Gastroesophageal sphincter (tissue), 4 donors: Measurements from ENCODE around the gene NFIX. TPM values are rescaled to one million over a fixed set of nuclear protein-coding genes. Genes with fewer than 3 reads are reported as not detected.
"Not testable (repeated sequence)": the region's sequence is repeated elsewhere in the genome, so short reads cannot be mapped to it uniquely, and the experiment has no call there.

ENCODE experiments used
- ATAC-seq: fragments of 150-250 bp; one replicate; pipeline ENCODE4 v1.9.1; 2016; ENCODE audit warnings: mild to moderate bottlenecking, moderate library complexity
- H3K27ac ChIP-seq, 4 donors: fragments of 200-600 bp; sonication (generic) in 3 of 4; 1 replicate in 3 of 4; 2 replicates in 1 of 4; pipeline ENCODE4 v1.5.1; 2016 to 2019
- H3K27me3 ChIP-seq: fragments of 200-600 bp; sonication (generic); one replicate; pipeline ENCODE4 v1.5.1; 2019
- H3K36me3 ChIP-seq, 2 donors: fragments of 200-600 bp; sonication (generic); one replicate each; pipeline ENCODE4 v1.5.1; 2019; ENCODE audit warnings: control low read depth in 1 of 2
- H3K4me1 ChIP-seq, 3 donors: fragments of 200-600 bp; sonication (generic); 1 replicate in 2 of 3; 2 replicates in 1 of 3; pipeline ENCODE4 v1.5.1; 2016 to 2019; ENCODE audit warnings: control low read depth in 2 of 3
- H3K4me3 ChIP-seq, 2 donors: fragments of 200-600 bp; sonication (generic); one replicate each; pipeline ENCODE4 v1.5.1; 2019; ENCODE audit warnings: mild to moderate bottlenecking in 1 of 2, moderate library complexity in 1 of 2
- H3K9me3 ChIP-seq, 3 donors: fragments of 200-600 bp; sonication (generic); one replicate each; pipeline ENCODE4 v1.5.1; 2017 to 2019; ENCODE audit warnings: control low read depth in 2 of 3
- CTCF ChIP-seq, 4 experiments: fragments of 200-600 bp in 2 of 4; fragments of 450-650 bp in 2 of 4; sonication (generic) in 1 of 4; IDR thresholded peaks; one replicate each; pipeline ENCODE4 v1.5.1; 2017 to 2019; ENCODE audit warnings: antibody characterized with exemption in 4 of 4, mild to moderate bottlenecking in 2 of 4, moderate library complexity in 2 of 4
- EP300 ChIP-seq: sonication (generic); formaldehyde crosslinking; IDR thresholded peaks from one replicate; pipeline ENCODE4 v1.6.1; 2017; ENCODE audit warnings: antibody characterized with exemption, mild to moderate bottlenecking
- POLR2A ChIP-seq, 2 donors: fragments of 450-650 bp; IDR thresholded peaks; one replicate each; pipeline ENCODE4 v1.6.1; 2017; ENCODE audit warnings: antibody characterized with exemption in 2 of 2, mild to moderate bottlenecking in 2 of 2, moderate library complexity in 1 of 2
- POLR2AphosphoS5 ChIP-seq: sonication (generic); formaldehyde crosslinking; IDR thresholded peaks from one replicate; pipeline ENCODE4 v1.6.1; 2017; ENCODE audit warnings: antibody characterized with exemption
- WGBS, 2 donors: methylation state at CpG; one replicate each; pipeline ENCODE4 v1.1.5; 2018; ENCODE audit warnings: low coverage in 1 of 2; 5-methylcytosine and 5-hydroxymethylcytosine counted together
- total RNA-seq, 4 donors: library from RNA; depleted of rRNA; stranded (reverse); fragments of >200 nt; gene quantifications; one replicate each; pipeline ENCODE4 v1.1.0, GENCODE V29; 2016

Gene NFIX
- total RNA-seq, 4 donors from 2014 or later: 44.7 to 145 (median 72.4) TPM

GRCh38 chr19:12955996-12956395 is 39.3 kb upstream of the NFIX start:
- H3K9me3 ChIP-seq: no peaks in the 10 kb centered on the region
- no peaks in the 10 kb centered on the region for H3K27me3 ChIP-seq
- H3K4me1 ChIP-seq: peaks cover 0 to 57% (median 21%) of the 10 kb centered on the region in 3 donors
- H3K4me3 ChIP-seq: peak overlapping the region; percentile 86 to 93
- no peak for TF ChIP-seq EP300
- TF ChIP-seq POLR2A (IDR thresholded peaks at IDR 0.05): no peak
- TF ChIP-seq POLR2AphosphoS5: no peak
- no peak for TF ChIP-seq CTCF (IDR thresholded peaks at IDR 0.05)
- H3K27ac ChIP-seq: peak overlapping the region in 3 of 4 donors; percentile 86 to 94 (median 91)
- H3K36me3 ChIP-seq: peaks cover 0 to 42% of the 10 kb centered on the region in 2 donors
- WGBS, 2 donors: 49 to 51% methylated on average over 3 to 7 of the region's 12 CpGs
- ATAC-seq: no peak

- 0 to 15% methylated on average over 5 to 18 of the region's 84 CpGs for WGBS, 2 donors
- peaks cover 0 to 55% (median 21%) of the 10 kb centered on the region in 3 donors for H3K4me1 ChIP-seq
Observed at GRCh38 chr19:12956446-12957388, 38.6 kb upstream of the NFIX start, which contains the start of gene GADD45GIP1. TSS of gene GADD45GIP1 (minus strand) at chr19:12957223. CDS start at chr19:12957212, 11 bp downstream.

GRCh38 chr19:12957389-12957952 is 37.8 kb upstream of the NFIX start:
- not testable (repeated sequence) for H3K9me3 ChIP-seq, H3K27me3 ChIP-seq
- Histone ChIP-seq H3K4me3 (peak overlapping the region; percentile 86 to 93), H3K27ac (peak overlapping the region; percentile 66 to 94 (median 88)), H3K4me1 (peaks cover 0 to 48% (median 21%) of the 10 kb centered on the region in 3 donors), H3K36me3 (peaks cover 0 to 27% of the 10 kb centered on the region in 2 donors)
- WGBS, 2 donors: 20 to 42% methylated on average over 7 to 21 of the region's 31 CpGs
- ATAC-seq: peak; percentile 25

More at GRCh38 chr19:12956446-12957388, 38.6 kb upstream of the NFIX start, which contains the start of gene GADD45GIP1:
- Histone ChIP-seq H3K27me3 (no peaks in the 10 kb centered on the region), H3K9me3 (no peaks in the 10 kb centered on the region), H3K4me3 (peak within 1 kb of the TSS; percentile 86 to 93), H3K27ac (peak within 1 kb of the TSS; percentile 66 to 94 (median 88)), H3K36me3 (peaks cover 0 to 34% of the 10 kb centered on the region in 2 donors)
- ATAC-seq: peak; percentile 94
- TF ChIP-seq POLR2AphosphoS5 (peak; percentile 75), EP300 (no peak), POLR2A (IDR thresholded peaks at IDR 0.05) (peak; percentile 66 to 71), CTCF (IDR thresholded peaks at IDR 0.05) (peak in 2 of 4 experiments; percentile 4 to 10)

- peaks cover 0 to 28% (median 12%) of the 10 kb centered on the region in 3 donors for H3K4me1 ChIP-seq
Observed at GRCh38 chr19:12959481-12959880, 35.8 kb upstream of the NFIX start.

More at GRCh38 chr19:12959481-12959880, 35.8 kb upstream of the NFIX start:
- Histone ChIP-seq H3K27ac (no peak overlapping the region), H3K4me3 (no peak overlapping the region), H3K36me3 (peaks cover 0 to 7% of the 10 kb centered on the region in 2 donors), H3K27me3 (no peaks in the 10 kb centered on the region), H3K9me3 (no peaks in the 10 kb centered on the region)
- TF ChIP-seq POLR2AphosphoS5: no peak
- no peak for TF ChIP-seq CTCF (IDR thresholded peaks at IDR 0.05)
- no peak for TF ChIP-seq EP300
- TF ChIP-seq POLR2A (IDR thresholded peaks at IDR 0.05): no peak
- 55 to 62% methylated on average over 5 to 6 of the region's 6 CpGs for WGBS, 2 donors
- no peak for ATAC-seq
